ENCODE measurements around the gene PSAT1. TPM values are rescaled to one million over a fixed set of nuclear protein-coding genes. Genes with fewer than 3 reads are reported as not detected.

PSAT1 gene
- total and polyA plus RNA-seq, 9 donors, result 0.83 to 153 (median 7.1) TPM

- H3K4me3 ChIP-seq, result no peak overlapping the region
- H3K4me1 ChIP-seq (ENCODE audit: insufficient read depth), result peaks cover 3% of the 10 kb centered on the region
- intact Hi-C loops (cut with DNase I), result no loop called here
- no peak for DNase-seq
- H3K9me3 ChIP-seq, result no peaks in the 10 kb centered on the region
- WGBS, 3 donors, result 75 to 95% (median 84%) methylated on average over 4 of the region's 4 CpGs
- H3K27ac ChIP-seq, result no peak overlapping the region
- H3K27me3 ChIP-seq, result no peaks in the 10 kb centered on the region
- H3K36me3 ChIP-seq, result no peaks in the 10 kb centered on the region
- TF ChIP-seq POLR2A (IDR thresholded peaks at IDR 0.05) (no peak), EP300 (IDR thresholded peaks at IDR 0.05) (no peak)
- TF ChIP-seq, protein P1, sequence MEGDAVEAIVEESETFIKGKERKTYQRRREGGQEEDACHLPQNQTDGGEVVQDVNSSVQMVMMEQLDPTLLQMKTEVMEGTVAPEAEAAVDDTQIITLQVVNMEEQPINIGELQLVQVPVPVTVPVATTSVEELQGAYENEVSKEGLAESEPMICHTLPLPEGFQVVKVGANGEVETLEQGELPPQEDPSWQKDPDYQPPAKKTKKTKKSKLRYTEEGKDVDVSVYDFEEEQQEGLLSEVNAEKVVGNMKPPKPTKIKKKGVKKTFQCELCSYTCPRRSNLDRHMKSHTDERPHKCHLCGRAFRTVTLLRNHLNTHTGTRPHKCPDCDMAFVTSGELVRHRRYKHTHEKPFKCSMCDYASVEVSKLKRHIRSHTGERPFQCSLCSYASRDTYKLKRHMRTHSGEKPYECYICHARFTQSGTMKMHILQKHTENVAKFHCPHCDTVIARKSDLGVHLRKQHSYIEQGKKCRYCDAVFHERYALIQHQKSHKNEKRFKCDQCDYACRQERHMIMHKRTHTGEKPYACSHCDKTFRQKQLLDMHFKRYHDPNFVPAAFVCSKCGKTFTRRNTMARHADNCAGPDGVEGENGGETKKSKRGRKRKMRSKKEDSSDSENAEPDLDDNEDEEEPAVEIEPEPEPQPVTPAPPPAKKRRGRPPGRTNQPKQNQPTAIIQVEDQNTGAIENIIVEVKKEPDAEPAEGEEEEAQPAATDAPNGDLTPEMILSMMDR (IDR thresholded peaks at IDR 0.05), result no peak
These were observed 23.2 kb downstream of the PSAT1 start for GRCh38 chr9:78320030-78320693.

DNA sequence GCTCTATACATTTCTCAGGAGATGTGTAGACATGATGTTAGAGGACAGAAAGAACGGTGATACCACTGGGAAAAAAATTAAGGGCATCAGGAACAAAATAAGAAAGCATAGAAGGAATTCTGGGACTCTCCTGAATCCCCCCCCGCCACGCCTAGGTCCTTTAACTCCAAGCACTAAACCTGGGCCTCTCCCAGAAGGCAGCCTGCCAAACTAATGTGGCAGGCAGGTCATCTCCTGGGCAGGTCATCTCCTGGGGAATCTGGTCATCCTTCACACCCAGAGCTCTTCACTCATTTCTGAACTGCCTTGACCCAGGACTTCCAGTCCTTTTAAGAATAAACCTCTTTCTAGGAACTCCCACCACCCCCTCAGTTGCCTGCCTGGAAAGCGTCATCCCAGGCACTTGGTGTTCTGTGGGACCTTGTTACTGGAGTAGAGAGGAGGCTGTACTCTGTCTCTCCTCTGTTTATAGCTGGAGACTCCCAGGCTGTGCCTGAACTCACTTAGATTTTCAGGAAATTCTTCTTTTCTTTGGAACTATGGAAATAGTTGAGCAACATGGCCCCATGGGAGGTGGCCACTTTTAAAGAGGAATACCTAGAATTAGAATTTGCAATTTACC is 24.1 kb downstream of the PSAT1 start:
- 83 to 94% (median 92%) methylated on average over 4 of the region's 4 CpGs for WGBS, 3 donors
- intact Hi-C loops (cut with DNase I), result no loop called here

DNA sequence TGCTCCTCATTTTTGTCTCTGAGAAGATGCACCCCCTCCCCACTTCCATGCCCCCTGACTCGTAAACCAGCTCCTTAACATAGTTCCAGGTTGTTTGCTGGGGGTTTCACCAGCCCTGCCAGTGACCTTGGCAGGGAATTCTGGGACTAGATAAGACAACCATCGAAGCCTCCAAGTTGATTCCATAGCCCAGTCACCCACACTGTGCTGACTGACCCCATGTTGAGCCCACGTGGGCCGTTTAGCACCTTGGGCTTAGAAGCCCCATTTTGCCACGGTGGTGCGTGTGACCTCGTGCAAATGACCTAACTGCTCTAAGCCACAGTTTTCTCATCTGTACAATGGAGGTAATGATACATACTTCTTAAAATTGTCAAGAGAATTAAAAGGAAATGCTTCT is 24.6 kb downstream of the PSAT1 start:
- Histone ChIP-seq H3K27me3 (no peaks in the 10 kb centered on the region), H3K36me3 (no peaks in the 10 kb centered on the region), H3K9me3 (no peaks in the 10 kb centered on the region), H3K4me1 (ENCODE audit: insufficient read depth) (peaks cover 3% of the 10 kb centered on the region), H3K4me3 (no peak overlapping the region), H3K27ac (no peak overlapping the region)
- 85 to 94% (median 93%) methylated on average over 7 of the region's 7 CpGs for WGBS, 3 donors
- intact Hi-C loops (cut with DNase I), result no loop called here
- DNase-seq, result no peak
- TF ChIP-seq POLR2A (IDR thresholded peaks at IDR 0.05), result no peak
- TF ChIP-seq EP300 (IDR thresholded peaks at IDR 0.05), result no peak
- TF ChIP-seq, protein P1 (IDR thresholded peaks at IDR 0.05), result no peak

More for the DNA sequence above, 24.1 kb downstream of the PSAT1 start:
- no peak for DNase-seq
- Histone ChIP-seq H3K27me3 (no peaks in the 10 kb centered on the region), H3K27ac (no peak overlapping the region), H3K4me1 (ENCODE audit: insufficient read depth) (peaks cover 3% of the 10 kb centered on the region), H3K36me3 (no peaks in the 10 kb centered on the region), H3K4me3 (no peak overlapping the region), H3K9me3 (no peaks in the 10 kb centered on the region)
- no peak for TF ChIP-seq POLR2A (IDR thresholded peaks at IDR 0.05)
- TF ChIP-seq, protein P1 (IDR thresholded peaks at IDR 0.05), result no peak
- TF ChIP-seq EP300 (IDR thresholded peaks at IDR 0.05), result no peak

- no peak for DNase-seq
- no peak overlapping the region for H3K4me3 ChIP-seq
- H3K9me3 ChIP-seq, result no peaks in the 10 kb centered on the region
- H3K4me1 ChIP-seq (ENCODE audit: insufficient read depth), result peaks cover 2% of the 10 kb centered on the region
- no peaks in the 10 kb centered on the region for H3K36me3 ChIP-seq
- no peak overlapping the region for H3K27ac ChIP-seq
- TF ChIP-seq, protein P1 (IDR thresholded peaks at IDR 0.05), result no peak
- TF ChIP-seq POLR2A (IDR thresholded peaks at IDR 0.05) (no peak), EP300 (IDR thresholded peaks at IDR 0.05) (no peak)
- intact Hi-C loops (cut with DNase I), result no loop called here
- no peaks in the 10 kb centered on the region for H3K27me3 ChIP-seq
- 80 to 97% (median 86%) methylated on average over 10 of the region's 10 CpGs for WGBS, 3 donors
These were observed 27.2 kb downstream of the PSAT1 start for GRCh38 chr9:78324068-78324650.
